Stimulated activated CD4-positive, alpha-beta T cell treated with anti-CD3 and anti-CD28 coated beads, Interleukin-1b, Interleukin-23, amount 100 ng/mL, for 1 hour (primary cell): ENCODE measurements around the gene XCR1.

Experiments used
- DNase-seq, 2 donors: peaks; one replicate each; pipeline ENCODE4 v3.0.0-alpha.2; 2020; ENCODE audit warnings: low read depth in 2 of 2

Gene XCR1

GRCh38 chr3:45984331-45985312, 42.7 kb downstream of the XCR1 start:
- DNase-seq = no peak

DNA sequence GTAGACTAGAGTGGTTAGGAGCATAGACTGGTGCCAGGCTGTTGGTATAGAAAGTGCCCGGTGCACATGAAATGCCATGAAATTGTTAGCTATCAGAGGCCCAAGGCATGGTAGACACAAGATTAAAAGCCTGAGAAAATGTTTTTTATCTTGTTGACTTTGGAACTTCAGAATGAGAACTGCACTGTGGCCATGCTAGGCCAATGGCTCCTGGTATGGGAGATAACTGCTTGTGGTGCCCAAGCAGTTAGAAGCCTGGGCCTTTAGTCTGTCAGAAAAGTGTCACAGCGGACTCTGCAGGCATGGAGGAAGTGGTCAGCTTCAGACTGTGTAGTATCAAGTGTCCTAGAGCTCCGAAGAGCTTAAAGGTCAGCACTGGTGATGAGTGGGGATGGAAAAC, 43.5 kb downstream of the XCR1 start:
- no peak for DNase-seq

GRCh38 chr3:45981346-45982074, 45.8 kb downstream of the XCR1 start:
- no peak for DNase-seq

DNA sequence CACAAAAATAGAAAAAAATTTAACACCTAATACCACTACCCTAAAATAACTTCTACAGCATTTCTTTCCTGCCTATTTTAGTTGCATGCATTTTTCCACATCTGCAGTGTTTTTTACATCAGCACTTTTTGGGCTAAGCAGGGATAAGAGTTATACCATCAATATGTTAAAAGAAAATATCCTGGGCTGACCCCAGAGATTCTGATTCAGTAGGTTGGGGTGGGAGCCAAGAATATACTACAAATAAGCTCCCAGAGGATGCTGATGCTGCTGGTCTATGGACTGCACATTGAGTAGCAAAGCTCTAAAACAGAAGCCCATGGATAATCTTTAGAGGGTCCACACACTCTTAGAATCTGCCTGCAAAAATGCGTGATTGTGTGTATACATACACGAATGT, 46.5 kb downstream of the XCR1 start:
- DNase-seq = no peak

DNA sequence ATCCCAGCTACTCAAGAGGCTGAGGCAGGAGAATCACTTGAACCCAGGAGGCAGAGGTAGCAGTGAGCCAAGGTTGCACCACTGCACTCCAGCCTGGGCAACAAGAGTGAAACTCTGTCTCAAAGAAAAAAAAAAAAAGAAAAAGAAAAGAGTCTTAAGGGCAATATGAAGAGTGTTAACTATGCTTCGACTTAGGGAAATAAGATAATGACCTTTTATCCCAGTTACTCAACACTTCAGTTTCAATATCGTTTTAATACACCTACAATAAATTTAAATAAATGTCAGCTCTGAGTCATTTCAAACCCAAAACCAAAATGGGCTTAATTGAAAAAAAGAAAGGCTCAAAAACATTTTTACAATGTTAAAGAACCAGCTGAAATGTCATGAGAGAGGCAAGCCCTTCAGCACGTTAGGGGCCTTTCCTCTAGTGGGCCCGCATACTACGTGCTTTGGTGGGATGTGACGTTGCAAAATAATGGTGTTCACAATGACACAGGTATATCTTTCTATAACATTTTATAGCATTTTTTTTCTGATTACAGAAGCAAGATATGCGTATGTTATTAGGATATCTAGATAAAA, 47.0 kb downstream of the XCR1 start:
- DNase-seq = no peak

GRCh38 chr3:45979378-45979777, 47.9 kb downstream of the XCR1 start:
- DNase-seq = no peak

- no peak for DNase-seq
These were observed 49.1 kb downstream of the XCR1 start for GRCh38 chr3:45978006-45978761.

- DNase-seq = no peak
These were observed 50.8 kb downstream of the XCR1 start for GRCh38 chr3:45976191-45977091.

- no peak for DNase-seq
These were observed 51.6 kb downstream of the XCR1 start for GRCh38 chr3:45975686-45976085.

GRCh38 chr3:45974686-45975085, 52.6 kb downstream of the XCR1 start:
- no peak for DNase-seq

DNA sequence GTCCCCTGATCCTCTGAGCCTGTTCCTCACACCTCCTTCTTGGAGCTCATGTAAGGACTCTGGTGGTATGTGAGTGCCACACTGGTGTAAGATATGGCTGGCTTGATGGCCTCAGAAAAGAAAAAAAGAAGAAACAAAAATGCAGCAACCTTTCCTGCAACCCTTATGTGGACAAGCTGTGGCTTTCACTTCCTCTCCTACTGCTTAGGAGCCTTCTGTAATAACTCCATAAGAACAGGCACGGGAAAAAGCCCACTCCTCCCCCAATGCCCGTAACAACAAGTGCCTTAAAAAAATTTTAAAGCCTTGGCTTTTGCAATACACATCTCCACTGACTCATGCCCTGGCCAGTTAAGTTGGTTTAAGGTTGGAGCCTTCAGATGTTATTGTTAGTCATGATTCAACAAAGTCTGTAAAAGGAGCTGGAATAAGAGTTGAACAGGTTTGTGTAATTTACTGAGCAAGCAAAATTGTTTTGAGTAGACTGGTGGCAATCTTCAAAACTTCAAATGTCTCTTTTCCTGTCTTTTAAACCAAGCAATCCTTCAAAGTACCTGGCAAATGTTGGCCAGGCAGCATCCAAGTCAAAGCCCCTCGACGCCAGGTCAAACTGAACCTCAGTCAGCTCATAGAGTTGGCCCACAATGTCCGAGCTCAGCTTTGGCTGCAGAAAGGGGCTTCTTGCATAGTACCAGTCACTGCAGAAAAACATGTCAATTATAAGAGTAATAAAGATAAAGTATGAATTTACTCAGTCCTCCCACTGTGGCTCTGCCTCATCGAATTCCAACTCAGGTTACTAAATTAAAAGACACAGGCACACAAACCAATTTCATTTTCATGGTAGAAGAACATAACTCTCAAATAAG, 54.5 kb downstream of the XCR1 start:
- DNase-seq = no peak

GRCh38 chr3:45969953-45970352, 57.3 kb downstream of the XCR1 start:
- DNase-seq = no peak

DNA sequence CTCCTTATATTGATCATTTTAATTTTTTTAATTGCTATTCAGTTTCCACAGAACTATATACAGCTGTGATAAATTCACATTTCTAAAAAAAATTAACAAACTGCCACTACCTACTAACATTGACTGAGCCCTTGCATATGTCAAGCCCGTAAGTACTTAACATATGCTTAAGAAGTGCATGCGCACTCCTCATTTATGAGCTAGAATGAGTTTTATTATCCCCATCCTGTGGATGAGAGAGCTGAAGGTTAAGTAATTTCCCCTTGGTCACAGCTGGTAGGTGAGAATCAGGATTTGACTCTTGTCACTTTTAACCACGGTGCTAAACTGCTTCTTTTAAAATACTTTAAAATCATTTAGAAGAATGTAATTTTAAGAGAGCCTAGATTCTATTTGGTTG, 58.2 kb downstream of the XCR1 start:
- DNase-seq = no peak

- no peak for DNase-seq
These were observed 58.6 kb downstream of the XCR1 start for GRCh38 chr3:45968706-45969105.

DNA sequence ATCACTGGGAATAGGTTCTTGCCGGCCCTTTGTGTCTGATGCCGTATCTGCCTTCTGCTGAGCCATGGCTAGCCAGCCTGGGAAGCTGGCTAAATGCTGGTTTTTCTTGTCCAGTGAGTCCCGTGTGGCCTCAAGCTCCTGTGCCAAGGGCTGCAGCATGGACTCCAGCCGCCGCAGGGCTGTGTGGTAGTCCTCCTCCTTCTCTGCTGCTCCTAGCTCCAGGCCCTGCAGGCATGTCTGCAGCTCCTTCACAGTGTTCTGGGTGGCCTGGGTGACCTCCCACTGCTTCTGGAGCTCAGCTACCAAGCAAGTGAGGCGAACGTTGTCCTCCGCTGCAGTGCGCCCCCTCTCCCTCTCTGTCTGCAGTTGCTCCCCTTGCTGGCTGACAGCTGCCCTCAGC, 59.1 kb downstream of the XCR1 start:
- no peak for DNase-seq

- DNase-seq = no peak
These were observed 59.6 kb downstream of the XCR1 start for GRCh38 chr3:45967724-45968123.
